Suprapubic skin (tissue), 4 donors: Measurements from ENCODE around the gene ETFA.

ENCODE experiments used
- CTCF ChIP-seq, 2 donors: fragments of 200-600 bp in 1 of 2; fragments of 450-650 bp in 1 of 2; sonication (generic) in 1 of 2; IDR thresholded peaks; one replicate each; pipeline ENCODE4 v1.5.1; 2016 to 2019; ENCODE audit warnings: antibody characterized with exemption in 2 of 2, mild to moderate bottlenecking in 1 of 2, moderate library complexity in 1 of 2
- POLR2A ChIP-seq, 2 donors: fragments of 450-650 bp; IDR thresholded peaks; one replicate each; pipeline ENCODE4 v1.6.1; 2017; ENCODE audit warnings: antibody characterized with exemption in 2 of 2, mild to moderate bottlenecking in 2 of 2, moderate library complexity in 2 of 2
- POLR2AphosphoS5 ChIP-seq, 3 donors: sonication (generic); formaldehyde crosslinking; IDR thresholded peaks; one replicate each; pipeline ENCODE4 v1.6.1; 2017; ENCODE audit warnings: antibody characterized with exemption in 3 of 3

DNA sequence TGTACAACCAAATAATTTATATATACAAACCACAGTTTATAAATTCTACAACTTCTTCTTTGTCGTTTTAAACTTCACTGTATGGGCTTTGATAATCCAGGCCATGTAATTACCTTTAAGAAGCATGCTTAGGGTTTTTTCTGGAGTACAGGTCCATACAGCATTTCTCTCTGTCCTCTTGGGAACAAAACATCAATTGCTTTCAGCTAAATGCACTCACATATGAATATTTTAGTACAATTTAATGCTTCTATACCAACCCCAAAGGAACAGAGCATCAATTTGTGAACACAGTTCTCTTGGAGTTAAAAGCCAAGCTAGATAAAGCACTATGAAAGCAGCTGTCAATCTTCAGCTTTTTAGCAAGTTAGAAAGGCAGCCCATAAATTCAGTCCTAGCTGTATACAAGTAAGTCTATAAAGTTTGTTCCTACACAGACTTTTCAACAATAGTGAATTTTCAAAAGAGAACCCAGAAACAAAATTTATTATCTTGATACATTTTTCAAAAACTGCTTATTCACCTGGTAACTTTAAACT, 66.1 kb downstream of the ETFA start:
- TF ChIP-seq CTCF (IDR thresholded peaks at IDR 0.05) (no peak), POLR2A (IDR thresholded peaks at IDR 0.05) (no peak), POLR2AphosphoS5 (IDR thresholded peaks at IDR 0.05) (no peak)
